H1 (cell line): ENCODE results near the gene SOWAHC. TPM values are rescaled to one million over a fixed set of nuclear protein-coding genes. Genes with fewer than 3 reads are reported as not detected.

Experiments
- RFX5 ChIP-seq: IDR thresholded peaks from 2 replicates; pipeline ENCODE4 v1.6.1; 2011; ENCODE audit warnings: low read depth, low read length, improper control_type of control experiment, borderline replicate concordance
- TEAD4 ChIP-seq: IDR thresholded peaks from 2 replicates; pipeline ENCODE4 v1.6.1; 2012; ENCODE audit warnings: low read depth, low read length, inconsistent platforms, mixed read lengths
- polyA plus RNA-seq, 7 experiments: library from polyadenylated mRNA; depleted of rRNA in 3 of 7; stranded (reverse) in 5 of 7; unstranded in 2 of 7; fragments of >200 nt in 5 of 7; fragments of 200-250 nt in 2 of 7; gene quantifications; 1 replicate in 5 of 7; 2 replicates in 1 of 7; 4 replicates in 1 of 7; pipeline versions ENCODE4 v1.2.1 to v1.2.3, GENCODE V29; 2011 to 2013; ENCODE audit warnings: missing spikeins in 2 of 7, mixed read lengths in 2 of 7
- total RNA-seq: library from RNA; stranded (reverse); fragmentation: NEBNext Ultra II Directional; extraction: Animal tissue kit (Norgen Biotek cat#: 25700); gene quantifications from 2 replicates; pipeline ENCODE4 v1.2.1, GENCODE V29; 2021
- TF ChIP-seq, protein P1 (sequence below), 3 experiments: IDR thresholded peaks; 1 replicate in 2 of 3; 2 replicates in 1 of 3; pipeline versions ENCODE4 v1.5.1 to v1.6.1; 2011; ENCODE audit warnings: low read length in 3 of 3, mild to moderate bottlenecking in 3 of 3, inconsistent platforms in 2 of 3, low read depth in 1 of 3, moderate library complexity in 1 of 3; ENCODE audit not compliant: insufficient read depth in 1 of 3; ENCODE audit errors: control extremely low read depth in 1 of 3
- TF ChIP-seq, protein P2 (sequence below): IDR thresholded peaks from 2 replicates; pipeline ENCODE4 v1.6.1; 2012; ENCODE audit warnings: low read length, inconsistent platforms

SOWAHC gene
- total and polyA plus RNA-seq, 2 of the 8 experiments (the other 6 are each of a cell fraction or from before 2014, with no cell fraction given), result 3.1 to 17.8 TPM

DNA sequence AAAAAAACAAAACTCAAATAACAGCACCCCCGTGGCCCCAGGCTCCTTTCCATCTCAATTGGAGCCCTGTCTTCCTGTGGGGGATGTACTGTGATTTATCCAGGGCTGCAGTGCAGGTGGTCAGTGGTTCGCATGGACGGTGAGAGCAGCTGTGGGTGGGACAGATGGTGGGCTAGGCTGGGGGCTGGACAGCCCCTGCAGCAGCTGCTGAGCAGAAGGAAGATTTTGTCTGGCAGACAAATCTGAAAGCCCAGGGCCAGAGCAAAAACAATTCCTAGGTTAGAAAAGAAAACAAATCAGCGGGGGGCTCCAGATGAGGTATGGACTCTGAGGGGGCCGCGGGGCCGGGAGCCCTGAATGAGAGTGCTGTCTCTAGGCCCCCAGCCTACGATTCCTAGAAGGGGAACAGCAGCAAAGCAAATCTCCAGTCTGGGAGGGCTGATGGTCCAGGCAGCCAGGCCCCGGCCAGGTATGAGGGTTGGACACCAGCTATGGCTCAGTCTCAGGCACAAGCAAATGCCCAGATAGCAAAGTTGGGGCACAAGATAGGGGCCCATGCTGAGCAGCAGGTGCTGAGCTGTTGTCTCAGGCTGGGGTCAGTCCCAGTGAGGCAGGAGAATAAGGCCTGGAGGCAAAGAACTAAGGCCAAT is 45.4 kb downstream of the SOWAHC start (continued):
- TF ChIP-seq, protein P1, sequence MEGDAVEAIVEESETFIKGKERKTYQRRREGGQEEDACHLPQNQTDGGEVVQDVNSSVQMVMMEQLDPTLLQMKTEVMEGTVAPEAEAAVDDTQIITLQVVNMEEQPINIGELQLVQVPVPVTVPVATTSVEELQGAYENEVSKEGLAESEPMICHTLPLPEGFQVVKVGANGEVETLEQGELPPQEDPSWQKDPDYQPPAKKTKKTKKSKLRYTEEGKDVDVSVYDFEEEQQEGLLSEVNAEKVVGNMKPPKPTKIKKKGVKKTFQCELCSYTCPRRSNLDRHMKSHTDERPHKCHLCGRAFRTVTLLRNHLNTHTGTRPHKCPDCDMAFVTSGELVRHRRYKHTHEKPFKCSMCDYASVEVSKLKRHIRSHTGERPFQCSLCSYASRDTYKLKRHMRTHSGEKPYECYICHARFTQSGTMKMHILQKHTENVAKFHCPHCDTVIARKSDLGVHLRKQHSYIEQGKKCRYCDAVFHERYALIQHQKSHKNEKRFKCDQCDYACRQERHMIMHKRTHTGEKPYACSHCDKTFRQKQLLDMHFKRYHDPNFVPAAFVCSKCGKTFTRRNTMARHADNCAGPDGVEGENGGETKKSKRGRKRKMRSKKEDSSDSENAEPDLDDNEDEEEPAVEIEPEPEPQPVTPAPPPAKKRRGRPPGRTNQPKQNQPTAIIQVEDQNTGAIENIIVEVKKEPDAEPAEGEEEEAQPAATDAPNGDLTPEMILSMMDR (IDR thresholded peaks at IDR 0.05; ENCODE audit: control extremely low read depth in 1 of 3, insufficient read depth in 1 of 3, low read depth in 1 of 3, low read length in 3 of 3), result no peak
- TF ChIP-seq RFX5, result no peak
- TF ChIP-seq TEAD4, result no peak
- TF ChIP-seq, protein P2, sequence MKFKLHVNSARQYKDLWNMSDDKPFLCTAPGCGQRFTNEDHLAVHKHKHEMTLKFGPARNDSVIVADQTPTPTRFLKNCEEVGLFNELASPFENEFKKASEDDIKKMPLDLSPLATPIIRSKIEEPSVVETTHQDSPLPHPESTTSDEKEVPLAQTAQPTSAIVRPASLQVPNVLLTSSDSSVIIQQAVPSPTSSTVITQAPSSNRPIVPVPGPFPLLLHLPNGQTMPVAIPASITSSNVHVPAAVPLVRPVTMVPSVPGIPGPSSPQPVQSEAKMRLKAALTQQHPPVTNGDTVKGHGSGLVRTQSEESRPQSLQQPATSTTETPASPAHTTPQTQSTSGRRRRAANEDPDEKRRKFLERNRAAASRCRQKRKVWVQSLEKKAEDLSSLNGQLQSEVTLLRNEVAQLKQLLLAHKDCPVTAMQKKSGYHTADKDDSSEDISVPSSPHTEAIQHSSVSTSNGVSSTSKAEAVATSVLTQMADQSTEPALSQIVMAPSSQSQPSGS, result no peak
- TF ChIP-seq, all 59 proteins: peak for 0
